ENCODE data around the gene FEZ2.

- TF ChIP-seq POLR2A (IDR thresholded peaks at IDR 0.05), result no peak
- TF ChIP-seq, protein P1, sequence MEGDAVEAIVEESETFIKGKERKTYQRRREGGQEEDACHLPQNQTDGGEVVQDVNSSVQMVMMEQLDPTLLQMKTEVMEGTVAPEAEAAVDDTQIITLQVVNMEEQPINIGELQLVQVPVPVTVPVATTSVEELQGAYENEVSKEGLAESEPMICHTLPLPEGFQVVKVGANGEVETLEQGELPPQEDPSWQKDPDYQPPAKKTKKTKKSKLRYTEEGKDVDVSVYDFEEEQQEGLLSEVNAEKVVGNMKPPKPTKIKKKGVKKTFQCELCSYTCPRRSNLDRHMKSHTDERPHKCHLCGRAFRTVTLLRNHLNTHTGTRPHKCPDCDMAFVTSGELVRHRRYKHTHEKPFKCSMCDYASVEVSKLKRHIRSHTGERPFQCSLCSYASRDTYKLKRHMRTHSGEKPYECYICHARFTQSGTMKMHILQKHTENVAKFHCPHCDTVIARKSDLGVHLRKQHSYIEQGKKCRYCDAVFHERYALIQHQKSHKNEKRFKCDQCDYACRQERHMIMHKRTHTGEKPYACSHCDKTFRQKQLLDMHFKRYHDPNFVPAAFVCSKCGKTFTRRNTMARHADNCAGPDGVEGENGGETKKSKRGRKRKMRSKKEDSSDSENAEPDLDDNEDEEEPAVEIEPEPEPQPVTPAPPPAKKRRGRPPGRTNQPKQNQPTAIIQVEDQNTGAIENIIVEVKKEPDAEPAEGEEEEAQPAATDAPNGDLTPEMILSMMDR (IDR thresholded peaks at IDR 0.05), result no peak
Measured at GRCh38 chr2:36613801-36614200, 15.8 kb upstream of the FEZ2 start.
